Measurements from ENCODE around the gene CENPT. TPM values are rescaled to one million over a fixed set of nuclear protein-coding genes. Genes with fewer than 3 reads are reported as not detected.
A peak's percentile ranks its signal among the peaks of the same experiment; 100 is the strongest.

CENPT gene, protein sequence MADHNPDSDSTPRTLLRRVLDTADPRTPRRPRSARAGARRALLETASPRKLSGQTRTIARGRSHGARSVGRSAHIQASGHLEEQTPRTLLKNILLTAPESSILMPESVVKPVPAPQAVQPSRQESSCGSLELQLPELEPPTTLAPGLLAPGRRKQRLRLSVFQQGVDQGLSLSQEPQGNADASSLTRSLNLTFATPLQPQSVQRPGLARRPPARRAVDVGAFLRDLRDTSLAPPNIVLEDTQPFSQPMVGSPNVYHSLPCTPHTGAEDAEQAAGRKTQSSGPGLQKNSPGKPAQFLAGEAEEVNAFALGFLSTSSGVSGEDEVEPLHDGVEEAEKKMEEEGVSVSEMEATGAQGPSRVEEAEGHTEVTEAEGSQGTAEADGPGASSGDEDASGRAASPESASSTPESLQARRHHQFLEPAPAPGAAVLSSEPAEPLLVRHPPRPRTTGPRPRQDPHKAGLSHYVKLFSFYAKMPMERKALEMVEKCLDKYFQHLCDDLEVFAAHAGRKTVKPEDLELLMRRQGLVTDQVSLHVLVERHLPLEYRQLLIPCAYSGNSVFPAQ
- 100 to 1,000 TPM; 103 to 107 TPM for total RNA-seq
- polyA plus RNA-seq, result 10 to 100 TPM; 15.4 to 18.1 TPM

DNA sequence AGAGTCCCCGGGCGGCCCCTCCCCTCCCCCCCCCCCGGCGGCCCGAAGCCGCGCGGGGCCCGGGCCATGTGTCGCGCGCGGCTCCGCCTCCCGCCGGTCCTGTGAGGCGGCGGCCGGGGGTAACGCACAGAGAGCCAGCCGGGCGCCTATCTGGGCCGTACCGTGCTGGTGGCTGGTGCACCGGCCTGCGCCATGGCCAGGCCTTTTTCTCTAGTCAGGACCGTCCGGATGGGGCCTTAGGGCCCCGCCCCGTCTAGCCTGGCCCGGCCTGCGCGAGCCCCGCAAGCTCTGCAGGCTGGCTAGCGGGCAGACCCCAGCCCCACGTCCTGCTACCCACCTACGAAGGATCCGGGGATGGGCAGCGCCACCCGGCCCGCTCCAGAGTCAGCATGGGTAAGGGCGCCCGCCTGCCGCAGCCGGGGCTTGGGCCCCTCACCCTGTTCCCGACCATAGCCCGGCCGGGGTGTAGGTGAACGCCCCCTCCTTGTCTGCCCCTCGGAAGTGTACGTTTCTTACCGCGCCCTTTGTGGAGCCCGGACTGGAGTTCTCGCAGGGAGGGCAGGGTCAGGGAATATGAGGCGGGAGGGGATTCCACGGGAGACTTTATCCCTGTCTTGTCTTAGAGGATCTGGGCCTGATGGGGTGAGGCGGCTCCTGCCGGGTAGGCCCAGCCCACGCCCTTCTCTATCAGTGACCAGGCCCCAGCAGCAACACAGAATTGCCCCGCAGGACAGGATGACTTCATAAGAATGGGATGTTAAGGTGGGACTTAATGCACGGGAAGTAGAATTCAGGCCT is at the start of gene CENPT:
CENPT (minus strand) TSS at position 630 of the 798 bp plus-strand sequence. CDS start 13,834 bp downstream, outside the sequence.
- ChIA-PET POLR2A (ENCODE audit: partially characterized antibody) (interaction anchor here (1.2 to 5.2 kb wide), 8 partner anchors 18 to 187 kb away, joined by 3 to 44 read pairs (median 6); partner anchors contain the start of genes ACD, EDC4, GFOD2 and PARD6A), CTCF (ENCODE audit: partially characterized antibody) (interaction anchor here (1.1 to 2.1 kb wide), 6 partner anchors 9 to 366 kb away, joined by 3 to 8 read pairs (median 5); partner anchors contain the start of genes ATP6V0D1 and NRN1L)
- peak within 1 kb of the TSS; percentile 80 for H3K27ac ChIP-seq (ENCODE audit: low read depth, low read length)
- Mint-ChIP-seq H3K27ac (peak within 1 kb of the TSS; percentile 84 to 98 (median 92)), H3K4me3 (peak within 1 kb of the TSS; percentile 87 to 94 (median 89)), H3K27me3 (no peaks in the 10 kb centered on the region), H3K4me1 (peaks cover 31 to 53% (median 44%) of the 10 kb centered on the region in 4 donors), H3K36me3 (peaks cover 0 to 15% of the 10 kb centered on the region in 2 donors), H3K9me3 (peaks cover 0 to 2% (median 0%) of the 10 kb centered on the region in 8 donors)
- H3K27me3 ChIP-seq (ENCODE audit: insufficient read depth, low read length), result no peaks in the 10 kb centered on the region
- peak in 1 of 5 donors; percentile 55 for DNase-seq
- H3K36me3 ChIP-seq (ENCODE audit: insufficient read depth, low read length), result no peaks in the 10 kb centered on the region
- H3K4me1 ChIP-seq (ENCODE audit: insufficient read depth, low read length), result peaks cover 46% of the 10 kb centered on the region
- intact Hi-C loops (cut with micrococcal nuclease), result no loop called here
- H3K9me3 ChIP-seq (ENCODE audit: control insufficient read depth in 1 of 2, low read length in 2 of 2), result no peaks in the 10 kb centered on the region
- H3K4me3 ChIP-seq (ENCODE audit: low read length in 2 of 2), result peak within 1 kb of the TSS; percentile 86 to 90

DNA sequence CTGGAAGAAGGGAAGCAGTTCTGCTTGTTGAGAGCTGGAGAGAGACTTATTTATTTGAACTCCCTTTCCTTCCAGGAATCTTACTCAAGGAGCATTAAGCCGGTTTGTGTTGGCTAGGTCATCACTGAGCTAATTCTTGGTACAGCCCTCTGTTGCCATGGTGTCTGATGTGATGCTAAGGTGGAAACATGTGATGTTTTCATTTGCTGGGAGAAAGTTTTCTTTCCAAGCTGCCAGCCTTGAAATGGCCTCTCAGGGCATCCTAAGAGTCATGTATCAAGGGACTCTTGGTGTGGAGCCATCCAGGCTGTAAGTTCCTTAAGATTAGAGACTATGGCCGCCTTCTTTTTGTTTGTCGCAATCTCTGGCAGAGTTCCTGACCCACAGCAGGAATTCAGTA is 49.7 kb upstream of the CENPT start:
- Mint-ChIP-seq H3K4me3 (peak overlapping the region in 2 of 8 donors; percentile 12 to 18), H3K27me3 (no peaks in the 10 kb centered on the region), H3K4me1 (peaks cover 12 to 58% (median 43%) of the 10 kb centered on the region in 4 donors), H3K9me3 (no peaks in the 10 kb centered on the region), H3K27ac (peak overlapping the region in 3 of 7 donors; percentile 1 to 57 (median 5)), H3K36me3 (peaks cover 0 to 11% of the 10 kb centered on the region in 2 donors)
- Histone ChIP-seq H3K4me1 (ENCODE audit: insufficient read depth, low read length) (peaks cover 19% of the 10 kb centered on the region), H3K27me3 (ENCODE audit: insufficient read depth, low read length) (no peaks in the 10 kb centered on the region), H3K4me3 (ENCODE audit: low read length in 2 of 2) (no peak overlapping the region), H3K27ac (ENCODE audit: low read depth, low read length) (no peak overlapping the region), H3K9me3 (ENCODE audit: control insufficient read depth in 1 of 2, low read length in 2 of 2) (no peaks in the 10 kb centered on the region), H3K36me3 (ENCODE audit: insufficient read depth, low read length) (no peaks in the 10 kb centered on the region)
- DNase-seq, result no peak
- ChIA-PET POLR2A (ENCODE audit: partially characterized antibody) (interaction anchor here (1.1 to 1.6 kb wide), 2 partner anchors 24 to 38 kb away, joined by 3 read pairs; partner anchors contain the start of gene EDC4), CTCF (ENCODE audit: partially characterized antibody) (interaction anchor here (1.2 to 1.8 kb wide), 5 partner anchors 10 to 81 kb away, joined by 3 to 14 read pairs (median 7); no protein-coding TSS in a partner anchor)
- intact Hi-C loops (cut with micrococcal nuclease), result no loop called here

DNA sequence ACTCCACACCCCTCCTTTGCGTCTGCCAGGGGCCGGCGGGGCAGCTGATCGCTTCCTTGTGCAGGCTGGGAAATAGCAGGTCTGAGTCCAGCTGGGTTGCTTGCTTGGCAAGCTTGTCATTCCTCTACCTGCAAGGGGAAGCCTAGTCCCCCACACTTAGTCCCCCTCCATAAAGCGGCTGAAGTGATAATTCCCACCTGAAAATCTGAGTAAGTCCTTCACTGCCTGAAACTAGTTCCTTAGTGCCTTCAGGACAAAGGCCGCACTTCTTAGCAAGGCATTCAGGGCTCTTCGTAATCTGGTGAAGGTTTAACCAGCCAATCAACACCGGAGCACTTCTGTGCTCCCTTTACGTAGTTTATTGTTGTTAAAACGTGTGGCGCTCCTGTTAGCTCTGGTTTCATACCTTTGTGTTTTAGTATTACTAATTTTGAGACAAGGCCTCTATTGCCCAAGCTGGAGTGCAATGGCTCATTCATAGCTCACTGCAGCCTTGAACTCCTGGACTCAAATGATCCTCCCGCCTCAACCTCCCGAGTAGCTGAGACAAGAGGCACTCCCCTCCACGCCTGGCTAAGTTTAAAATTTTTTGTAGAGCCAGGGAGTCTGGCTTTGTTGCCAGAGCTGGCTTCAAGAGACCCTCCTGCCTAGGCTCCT is 46.4 kb upstream of the CENPT start:
- Mint-ChIP-seq H3K4me3 (peak overlapping the region; percentile 89 to 98 (median 96)), H3K36me3 (peaks cover 0 to 10% of the 10 kb centered on the region in 2 donors), H3K4me1 (peaks cover 12 to 49% (median 40%) of the 10 kb centered on the region in 4 donors), H3K27ac (peak overlapping the region; percentile 96 to 98 (median 97)), H3K27me3 (no peaks in the 10 kb centered on the region), H3K9me3 (no peaks in the 10 kb centered on the region)
- peak in 1 of 5 donors; percentile 11 for DNase-seq
- H3K4me1 ChIP-seq (ENCODE audit: insufficient read depth, low read length), result peaks cover 20% of the 10 kb centered on the region
- H3K27ac ChIP-seq (ENCODE audit: low read depth, low read length), result peak overlapping the region; percentile 95
- intact Hi-C loops (cut with micrococcal nuclease), result loop anchor here (1.0 kb wide), 5 partner anchors 41 to 129 kb away; partner anchors contain the start of genes DDX28, DUS2, NUTF2 and RANBP10
- no peaks in the 10 kb centered on the region for H3K27me3 ChIP-seq (ENCODE audit: insufficient read depth, low read length)
- no peaks in the 10 kb centered on the region for H3K36me3 ChIP-seq (ENCODE audit: insufficient read depth, low read length)
- ChIA-PET CTCF (ENCODE audit: partially characterized antibody) (interaction anchor here (3.8 kb wide), 1 partner anchor 11 kb away, joined by 24 read pairs; no protein-coding TSS in a partner anchor), POLR2A (ENCODE audit: partially characterized antibody) (interaction anchor here (1.5 to 3.4 kb wide), 3 partner anchors 35 to 60 kb away, joined by 5 to 28 read pairs (median 6); partner anchors contain the start of gene PSMB10)
- no peaks in the 10 kb centered on the region for H3K9me3 ChIP-seq (ENCODE audit: control insufficient read depth in 1 of 2, low read length in 2 of 2)
- peak overlapping the region; percentile 64 to 90 for H3K4me3 ChIP-seq (ENCODE audit: low read length in 2 of 2)

DNA sequence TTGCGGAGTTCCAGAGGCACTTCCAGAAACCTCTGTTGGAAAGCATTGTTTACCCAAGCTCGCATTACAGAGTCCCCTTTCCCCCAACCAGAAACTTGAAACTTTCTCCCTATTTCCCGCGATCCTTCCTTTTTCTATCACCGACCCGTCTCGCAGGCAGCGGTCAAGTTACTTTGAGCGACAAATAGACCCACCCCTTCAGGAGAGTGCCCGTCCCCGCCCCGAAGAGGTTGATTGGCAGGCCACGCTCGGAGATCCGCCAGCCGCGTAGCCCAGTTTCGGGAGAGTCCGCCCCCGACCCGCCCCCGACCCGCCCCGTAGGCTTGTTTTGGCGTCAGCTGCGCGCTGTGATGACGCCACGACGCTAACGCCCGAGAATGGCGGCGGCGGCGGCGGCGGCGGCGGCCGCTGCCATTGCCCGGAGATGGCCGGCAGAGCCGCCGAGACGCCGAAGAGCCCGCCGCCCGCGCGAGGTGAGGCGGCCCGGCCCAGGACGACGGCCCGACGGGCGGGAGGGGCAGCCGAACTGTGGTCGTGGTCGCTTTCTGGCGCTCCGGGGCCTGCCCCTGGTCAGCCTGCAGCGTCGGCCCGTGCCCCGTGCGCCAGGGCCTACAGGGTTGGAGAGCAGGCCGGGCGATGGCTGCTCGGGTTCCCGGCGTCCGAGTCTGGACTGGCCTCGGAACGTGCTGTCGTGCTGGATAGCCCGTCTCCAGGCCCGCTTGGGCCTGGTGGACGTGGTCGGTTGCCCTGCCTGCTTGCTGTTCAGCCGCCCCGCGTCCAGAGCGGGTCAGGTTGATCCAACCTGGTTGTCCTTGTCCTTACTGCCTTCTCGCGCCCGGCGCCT is 45.6 kb upstream of the CENPT start, which contains the start of gene PSKH1:
PSKH1 (plus strand) TSS at position 356 of the 844 bp plus-strand sequence. CDS start 15,496 bp downstream, outside the sequence.
- POLR2A ChIA-PET (ENCODE audit: partially characterized antibody), result interaction anchor here (0.8 to 3.4 kb wide), 13 partner anchors 10 to 233 kb away, joined by 3 to 28 read pairs (median 4); partner anchors contain the start of genes ACD, CTRL, EDC4 and NFATC3
- Histone ChIP-seq H3K27me3 (ENCODE audit: insufficient read depth, low read length) (no peaks in the 10 kb centered on the region), H3K36me3 (ENCODE audit: insufficient read depth, low read length) (no peaks in the 10 kb centered on the region), H3K27ac (ENCODE audit: low read depth, low read length) (peak within 1 kb of the TSS; percentile 95), H3K4me1 (ENCODE audit: insufficient read depth, low read length) (peaks cover 20% of the 10 kb centered on the region), H3K9me3 (ENCODE audit: control insufficient read depth in 1 of 2, low read length in 2 of 2) (no peaks in the 10 kb centered on the region), H3K4me3 (ENCODE audit: low read length in 2 of 2) (peak within 1 kb of the TSS; percentile 76 to 90)
- CTCF ChIA-PET (ENCODE audit: partially characterized antibody), result interaction anchor here (1.0 to 3.8 kb wide), 3 partner anchors 10 to 148 kb away, joined by 3 to 24 read pairs (median 6); no protein-coding TSS in a partner anchor
- Mint-ChIP-seq H3K4me3 (peak within 1 kb of the TSS; percentile 89 to 98 (median 96)), H3K27me3 (no peaks in the 10 kb centered on the region), H3K27ac (peak within 1 kb of the TSS; percentile 96 to 98 (median 97)), H3K4me1 (peaks cover 12 to 48% (median 39%) of the 10 kb centered on the region in 4 donors), H3K9me3 (no peaks in the 10 kb centered on the region), H3K36me3 (peaks cover 0 to 7% of the 10 kb centered on the region in 2 donors)
- intact Hi-C loops (cut with micrococcal nuclease), result loop anchor here (1.0 kb wide), 5 partner anchors 42 to 130 kb away; partner anchors contain the start of genes DDX28, DUS2, NUTF2 and RANBP10
- peak; percentile 86 to 95 (median 87) for DNase-seq

DNA sequence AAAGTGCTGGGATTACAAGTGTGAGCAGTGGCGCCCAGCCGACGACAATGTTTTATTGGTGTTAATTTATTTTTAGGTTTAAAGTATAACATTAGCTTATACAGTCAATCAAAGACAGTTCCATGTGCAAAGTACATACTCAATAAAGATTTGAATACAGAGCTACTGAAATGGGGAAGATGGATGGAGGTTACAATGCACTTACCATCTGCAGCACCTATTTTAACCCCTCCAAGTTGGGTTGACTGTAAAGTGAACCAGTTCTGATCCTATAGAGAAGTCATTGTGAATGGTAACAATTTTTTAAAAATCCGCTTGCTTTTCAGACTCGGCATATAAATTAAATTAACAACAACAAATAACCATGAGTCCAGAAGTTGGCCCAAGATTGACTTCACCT is 44.9 kb upstream of the CENPT start:
- Mint-ChIP-seq H3K9me3 (no peaks in the 10 kb centered on the region), H3K27ac (peak overlapping the region; percentile 86 to 98 (median 94)), H3K4me3 (peak overlapping the region; percentile 84 to 97 (median 92)), H3K27me3 (no peaks in the 10 kb centered on the region), H3K36me3 (peaks cover 0 to 7% of the 10 kb centered on the region in 2 donors), H3K4me1 (peaks cover 12 to 46% (median 37%) of the 10 kb centered on the region in 4 donors)
- CTCF ChIA-PET (ENCODE audit: partially characterized antibody), result interaction anchor here (0.7 to 3.8 kb wide), 4 partner anchors 9 to 148 kb away, joined by 3 to 24 read pairs (median 4); no protein-coding TSS in a partner anchor
- intact Hi-C loops (cut with micrococcal nuclease), result no loop called here
- DNase-seq, result no peak
- H3K36me3 ChIP-seq (ENCODE audit: insufficient read depth, low read length), result no peaks in the 10 kb centered on the region
- peak overlapping the region; percentile 76 to 90 for H3K4me3 ChIP-seq (ENCODE audit: low read length in 2 of 2)
- POLR2A ChIA-PET (ENCODE audit: partially characterized antibody), result interaction anchor here (0.8 to 3.4 kb wide), 13 partner anchors 9 to 232 kb away, joined by 3 to 28 read pairs (median 4); partner anchors contain the start of genes ACD, CTRL, EDC4 and NFATC3
- H3K27ac ChIP-seq (ENCODE audit: low read depth, low read length), result peak overlapping the region; percentile 95
- no peaks in the 10 kb centered on the region for H3K27me3 ChIP-seq (ENCODE audit: insufficient read depth, low read length)
- H3K4me1 ChIP-seq (ENCODE audit: insufficient read depth, low read length), result peaks cover 20% of the 10 kb centered on the region
- H3K9me3 ChIP-seq (ENCODE audit: control insufficient read depth in 1 of 2, low read length in 2 of 2), result no peaks in the 10 kb centered on the region

Data from CD4-positive, alpha-beta memory T cell (primary cell).